ENCODE results near the gene HGF. TPM values are rescaled to one million over a fixed set of nuclear protein-coding genes. Genes with fewer than 3 reads are reported as not detected.

HGF gene
- total RNA-seq, 2 experiments from 2014 or later = not detected

DNA sequence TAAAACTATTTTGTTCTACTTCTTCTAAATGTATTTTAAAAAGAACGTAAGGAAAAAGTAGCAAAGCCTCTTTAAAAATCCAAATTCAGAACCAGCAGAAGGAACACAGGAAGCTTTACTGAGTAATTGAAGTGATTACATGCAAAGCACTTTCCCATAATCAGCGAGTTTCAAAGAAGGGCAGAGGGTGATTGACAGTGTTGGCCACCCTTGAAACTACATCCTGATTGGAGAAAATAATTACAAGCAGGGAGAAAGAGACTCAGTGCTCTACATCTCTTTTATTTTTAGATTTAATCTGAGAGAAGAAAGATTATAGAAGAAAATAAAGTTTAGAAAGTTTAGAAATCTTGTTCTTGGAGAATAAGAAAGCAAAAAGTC, 20.3 kb upstream of the HGF start:
- Mint-ChIP-seq H3K36me3 (no peaks in the 10 kb centered on the region), H3K9me3 (peaks cover 13% of the 10 kb centered on the region), H3K27ac (no peak overlapping the region), H3K4me3 (no peak overlapping the region), H3K27me3 (no peaks in the 10 kb centered on the region), H3K4me1 (ENCODE audit: low read depth) (no peaks in the 10 kb centered on the region)
- CTCF ChIA-PET = no interaction called here
- POLR2A ChIA-PET = no interaction called here
- intact Hi-C loops (cut with micrococcal nuclease) = no loop called here
- DNase-seq = no peak

DNA sequence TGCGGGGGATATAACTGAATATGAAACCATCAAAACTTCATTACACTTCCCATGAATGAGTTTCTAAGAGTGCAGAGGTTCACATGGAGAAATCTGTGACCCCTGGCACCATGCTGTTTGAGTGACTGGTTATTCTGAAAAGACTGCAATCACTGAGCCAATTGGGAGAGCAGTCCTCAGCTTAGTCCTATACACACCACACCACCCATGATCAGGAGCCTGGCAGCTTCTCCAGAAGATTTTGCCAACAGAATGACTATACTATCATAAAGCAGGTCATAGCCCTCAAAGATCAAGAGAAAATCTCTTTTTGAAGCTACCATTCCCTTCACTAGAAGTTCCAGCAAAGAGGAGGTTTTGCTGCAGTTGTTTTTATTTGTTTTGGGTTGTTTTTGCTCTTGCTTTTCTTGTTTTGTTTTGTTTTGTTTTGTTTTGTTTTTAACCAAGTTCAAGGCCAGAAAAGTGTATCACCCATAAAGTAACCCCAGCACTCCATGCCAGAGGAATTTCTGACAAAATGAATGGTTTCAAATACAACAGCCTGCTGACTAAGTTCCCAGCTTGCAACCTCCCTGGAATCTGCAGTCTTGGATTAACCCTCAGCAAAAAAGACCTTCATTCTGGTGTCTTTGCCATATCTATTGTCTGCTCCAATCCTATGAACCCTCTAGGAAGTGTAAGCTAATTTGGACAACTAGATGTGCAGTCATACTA, 19.7 kb upstream of the HGF start:
- intact Hi-C loops (cut with micrococcal nuclease) = no loop called here
- H3K36me3 Mint-ChIP-seq = no peaks in the 10 kb centered on the region
- H3K27ac Mint-ChIP-seq = no peak overlapping the region
- ChIA-PET POLR2A (no interaction called here), CTCF (no interaction called here)
- peaks cover 13% of the 10 kb centered on the region for H3K9me3 Mint-ChIP-seq
- no peaks in the 10 kb centered on the region for H3K4me1 Mint-ChIP-seq (ENCODE audit: low read depth)
- no peaks in the 10 kb centered on the region for H3K27me3 Mint-ChIP-seq
- no peak for DNase-seq
- H3K4me3 Mint-ChIP-seq = no peak overlapping the region

- intact Hi-C loops (cut with micrococcal nuclease) = no loop called here
- no peak for DNase-seq
- no peak overlapping the region for H3K27ac Mint-ChIP-seq
- H3K36me3 Mint-ChIP-seq = no peaks in the 10 kb centered on the region
- H3K4me1 Mint-ChIP-seq (ENCODE audit: low read depth) = no peaks in the 10 kb centered on the region
- H3K9me3 Mint-ChIP-seq = peaks cover 15% of the 10 kb centered on the region
- ChIA-PET POLR2A (no interaction called here), CTCF (no interaction called here)
- no peaks in the 10 kb centered on the region for H3K27me3 Mint-ChIP-seq
- H3K4me3 Mint-ChIP-seq = no peak overlapping the region
Measured at GRCh38 chr7:81788246-81788645, 18.4 kb upstream of the HGF start.

- no peaks in the 10 kb centered on the region for H3K27me3 Mint-ChIP-seq
- CTCF ChIA-PET = no interaction called here
- H3K4me1 Mint-ChIP-seq (ENCODE audit: low read depth) = no peaks in the 10 kb centered on the region
- DNase-seq = no peak
- POLR2A ChIA-PET = no interaction called here
- no peak overlapping the region for H3K27ac Mint-ChIP-seq
- no peaks in the 10 kb centered on the region for H3K36me3 Mint-ChIP-seq
- peaks cover 5% of the 10 kb centered on the region for H3K9me3 Mint-ChIP-seq
- H3K4me3 Mint-ChIP-seq = no peak overlapping the region
- intact Hi-C loops (cut with micrococcal nuclease) = no loop called here
Measured at GRCh38 chr7:81783818-81784217, 14.0 kb upstream of the HGF start.

GRCh38 chr7:81780914-81781693, 11.3 kb upstream of the HGF start:
- intact Hi-C loops (cut with micrococcal nuclease) = no loop called here
- Mint-ChIP-seq H3K4me3 (no peak overlapping the region), H3K9me3 (peaks cover 3% of the 10 kb centered on the region), H3K27ac (no peak overlapping the region), H3K4me1 (ENCODE audit: low read depth) (no peaks in the 10 kb centered on the region), H3K27me3 (no peaks in the 10 kb centered on the region), H3K36me3 (no peaks in the 10 kb centered on the region)
- ChIA-PET POLR2A (no interaction called here), CTCF (no interaction called here)
- no peak for DNase-seq

DNA sequence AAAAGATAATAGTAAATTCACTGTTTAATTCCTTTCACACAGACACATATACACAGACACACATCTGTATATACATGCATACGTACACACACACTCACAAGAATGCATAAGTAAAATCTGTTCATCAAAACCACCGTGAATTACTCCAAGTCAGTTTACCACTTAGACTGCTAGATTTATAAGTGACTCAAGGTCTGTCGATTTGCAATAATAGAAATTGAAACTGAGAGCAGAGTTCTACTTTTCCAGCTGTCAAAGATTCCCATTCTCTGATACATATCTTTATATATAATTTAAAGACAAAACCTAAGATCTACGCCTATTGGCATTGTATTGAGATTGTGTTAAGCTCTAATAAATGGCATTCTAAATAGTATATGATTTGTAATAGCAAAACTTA, 9.9 kb upstream of the HGF start:
- no peak for DNase-seq
- CTCF ChIA-PET = no interaction called here
- POLR2A ChIA-PET = no interaction called here
- no peaks in the 10 kb centered on the region for H3K27me3 Mint-ChIP-seq
- intact Hi-C loops (cut with micrococcal nuclease) = no loop called here
- no peak overlapping the region for H3K4me3 Mint-ChIP-seq
- no peaks in the 10 kb centered on the region for H3K4me1 Mint-ChIP-seq (ENCODE audit: low read depth)
- no peaks in the 10 kb centered on the region for H3K36me3 Mint-ChIP-seq
- no peak overlapping the region for H3K27ac Mint-ChIP-seq
- H3K9me3 Mint-ChIP-seq = peaks cover 4% of the 10 kb centered on the region

- CTCF ChIA-PET = no interaction called here
- Mint-ChIP-seq H3K4me3 (no peak overlapping the region), H3K4me1 (ENCODE audit: low read depth) (no peaks in the 10 kb centered on the region), H3K27ac (no peak overlapping the region), H3K27me3 (no peaks in the 10 kb centered on the region), H3K9me3 (peaks cover 7% of the 10 kb centered on the region), H3K36me3 (no peaks in the 10 kb centered on the region)
- DNase-seq = no peak
- POLR2A ChIA-PET = no interaction called here
- intact Hi-C loops (cut with micrococcal nuclease) = no loop called here
Measured at GRCh38 chr7:81777697-81778096, 7.8 kb upstream of the HGF start.

- POLR2A ChIA-PET = no interaction called here
- H3K27me3 Mint-ChIP-seq = no peaks in the 10 kb centered on the region
- CTCF ChIA-PET = no interaction called here
- peaks cover 7% of the 10 kb centered on the region for H3K9me3 Mint-ChIP-seq
- no peak for DNase-seq
- no peaks in the 10 kb centered on the region for H3K36me3 Mint-ChIP-seq
- no peaks in the 10 kb centered on the region for H3K4me1 Mint-ChIP-seq (ENCODE audit: low read depth)
- intact Hi-C loops (cut with micrococcal nuclease) = no loop called here
- H3K27ac Mint-ChIP-seq = no peak overlapping the region
- no peak overlapping the region for H3K4me3 Mint-ChIP-seq
Measured at GRCh38 chr7:81776948-81777630, 7.2 kb upstream of the HGF start.

DNA sequence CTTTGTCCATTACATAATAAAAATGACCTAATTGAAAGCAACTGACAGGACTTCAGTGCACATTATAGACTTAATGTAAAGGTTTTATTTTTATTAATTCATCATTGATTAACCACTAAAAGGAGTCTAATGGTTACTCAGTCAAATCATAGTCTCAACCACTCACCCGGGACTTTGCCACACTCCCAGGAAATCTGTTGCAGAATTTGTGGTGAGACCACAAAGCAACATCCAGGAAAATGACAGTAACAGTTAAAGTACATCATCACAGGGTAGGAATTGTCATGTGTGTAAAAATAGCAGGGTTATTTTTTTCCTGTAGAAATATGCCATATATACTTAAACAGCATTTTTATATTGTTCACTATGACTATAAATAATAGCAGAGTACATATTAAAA, 6.3 kb upstream of the HGF start:
- CTCF ChIA-PET = no interaction called here
- POLR2A ChIA-PET = no interaction called here
- Mint-ChIP-seq H3K27me3 (no peaks in the 10 kb centered on the region), H3K9me3 (peaks cover 10% of the 10 kb centered on the region), H3K4me3 (no peak overlapping the region), H3K27ac (no peak overlapping the region), H3K4me1 (ENCODE audit: low read depth) (no peaks in the 10 kb centered on the region), H3K36me3 (no peaks in the 10 kb centered on the region)
- DNase-seq = no peak
- intact Hi-C loops (cut with micrococcal nuclease) = no loop called here

- peaks cover 10% of the 10 kb centered on the region for H3K9me3 Mint-ChIP-seq
Measured at GRCh38 chr7:81775560-81775959, 5.7 kb upstream of the HGF start.

DNA sequence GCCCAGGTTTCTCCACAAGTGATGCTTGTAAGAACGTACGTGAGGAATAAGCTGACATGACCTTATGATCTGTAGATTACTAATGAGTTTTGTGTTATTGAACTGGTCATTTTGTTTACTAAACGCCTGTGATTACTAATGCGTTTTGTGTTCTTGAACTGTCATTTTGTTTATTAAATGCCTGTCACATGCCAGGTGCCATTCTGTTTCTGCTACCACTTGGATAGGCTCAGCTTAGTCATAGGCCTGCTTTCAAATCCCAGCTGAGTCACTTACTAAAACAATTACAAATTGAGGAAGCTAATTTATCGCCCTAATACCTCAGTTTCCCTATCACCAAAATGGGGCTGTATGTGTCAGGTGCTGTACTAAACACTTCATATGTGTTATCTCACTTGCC, 4.7 kb upstream of the HGF start:
- intact Hi-C loops (cut with micrococcal nuclease) = no loop called here
- CTCF ChIA-PET = interaction anchor here (0.9 kb wide), 1 partner anchor 17 kb away, joined by 3 read pairs; no protein-coding TSS in a partner anchor
- Mint-ChIP-seq H3K36me3 (no peaks in the 10 kb centered on the region), H3K9me3 (peaks cover 12% of the 10 kb centered on the region), H3K27me3 (no peaks in the 10 kb centered on the region), H3K4me3 (no peak overlapping the region), H3K27ac (no peak overlapping the region), H3K4me1 (ENCODE audit: low read depth) (no peaks in the 10 kb centered on the region)
- DNase-seq = no peak
- POLR2A ChIA-PET = no interaction called here

More at GRCh38 chr7:81775560-81775959, 5.7 kb upstream of the HGF start:
- Mint-ChIP-seq H3K27me3 (no peaks in the 10 kb centered on the region), H3K4me1 (ENCODE audit: low read depth) (no peaks in the 10 kb centered on the region), H3K4me3 (no peak overlapping the region), H3K27ac (no peak overlapping the region), H3K36me3 (no peaks in the 10 kb centered on the region)
- intact Hi-C loops (cut with micrococcal nuclease) = no loop called here
- no peak for DNase-seq
- ChIA-PET POLR2A (no interaction called here), CTCF (no interaction called here)

GRCh38 chr7:81770728-81771223, 929 bp upstream of the HGF start:
- intact Hi-C loops (cut with micrococcal nuclease) = no loop called here
- CTCF ChIA-PET = no interaction called here
- DNase-seq = no peak
- Mint-ChIP-seq H3K4me3 (no peak overlapping the region), H3K9me3 (peaks cover 21% of the 10 kb centered on the region), H3K27ac (no peak overlapping the region), H3K27me3 (no peaks in the 10 kb centered on the region), H3K4me1 (ENCODE audit: low read depth) (no peaks in the 10 kb centered on the region), H3K36me3 (no peaks in the 10 kb centered on the region)
- POLR2A ChIA-PET = no interaction called here

Measured in activated CD4-positive, alpha-beta memory T cell treated with anti-CD3 and anti-CD28 coated beads for 36 hours (primary cell).